Smooth muscle cell of the brain vasculature (primary cell): ENCODE results near the gene UBE2D3.
"Not testable (repeated sequence)": the region's sequence is repeated elsewhere in the genome, so short reads cannot be mapped to it uniquely, and the experiment has no call there.

Source experiments
- DNase-seq: peaks from one replicate; pipeline ENCODE4 v3.0.0-alpha.2; 2012; ENCODE audit warnings: low read depth, low spot score

UBE2D3 gene

DNA sequence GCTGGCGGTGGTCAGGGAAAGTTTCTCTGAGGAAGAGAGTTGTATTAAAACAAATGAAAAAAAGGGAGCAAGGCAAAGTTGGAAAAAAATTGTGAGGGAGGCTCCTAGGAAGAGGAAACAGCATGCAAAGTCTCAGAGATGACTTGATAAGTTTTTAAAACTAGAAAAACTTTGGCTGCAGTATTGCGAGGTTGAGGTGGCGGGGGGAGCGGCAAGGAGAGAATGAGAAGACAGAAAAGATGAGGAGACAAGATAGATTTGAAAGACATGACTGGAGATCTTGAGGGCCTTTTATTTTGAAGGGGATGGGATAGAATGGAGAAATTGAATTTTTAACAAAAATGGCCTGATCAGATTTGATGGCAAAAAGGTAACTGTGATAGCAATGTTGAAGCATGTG, 4.8 kb upstream of the UBE2D3 start:
- no peak for DNase-seq

DNA sequence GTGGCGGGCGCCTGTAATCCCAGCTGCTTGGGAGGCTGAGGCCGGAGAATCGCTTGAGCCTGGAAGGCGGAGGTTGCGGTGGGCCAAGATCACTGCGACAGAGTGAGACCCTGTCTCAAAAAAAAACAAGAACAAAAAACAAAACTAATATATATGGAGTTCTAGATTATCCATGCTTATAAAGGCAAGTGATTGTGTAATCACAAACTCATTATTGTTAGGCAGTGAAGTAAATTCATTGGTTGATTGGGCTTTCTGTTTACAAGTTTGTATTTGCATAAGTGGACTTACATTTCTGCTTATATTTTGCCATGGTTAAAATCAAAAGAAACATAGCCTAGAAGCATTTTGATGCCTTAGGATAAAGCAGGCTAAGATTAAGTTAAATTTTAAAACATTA, 2.5 kb upstream of the UBE2D3 start:
- no peak for DNase-seq

DNA sequence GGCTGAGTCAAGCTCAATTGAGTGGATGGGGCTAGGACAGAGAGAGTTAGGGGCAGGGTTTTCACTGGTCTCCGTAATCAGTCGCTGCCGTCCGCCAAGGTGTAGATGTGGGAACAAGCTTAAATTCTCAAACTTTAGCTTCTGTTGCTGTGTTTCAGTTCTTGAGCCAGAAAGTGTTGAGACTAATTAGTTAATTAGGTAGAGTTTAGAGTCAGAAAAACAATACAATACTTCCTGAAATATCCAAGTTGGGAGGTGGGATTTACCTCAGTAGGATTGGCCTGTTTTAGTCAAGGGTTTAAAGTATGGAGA, 1.1 kb upstream of the UBE2D3 start:
- no peak for DNase-seq

DNA sequence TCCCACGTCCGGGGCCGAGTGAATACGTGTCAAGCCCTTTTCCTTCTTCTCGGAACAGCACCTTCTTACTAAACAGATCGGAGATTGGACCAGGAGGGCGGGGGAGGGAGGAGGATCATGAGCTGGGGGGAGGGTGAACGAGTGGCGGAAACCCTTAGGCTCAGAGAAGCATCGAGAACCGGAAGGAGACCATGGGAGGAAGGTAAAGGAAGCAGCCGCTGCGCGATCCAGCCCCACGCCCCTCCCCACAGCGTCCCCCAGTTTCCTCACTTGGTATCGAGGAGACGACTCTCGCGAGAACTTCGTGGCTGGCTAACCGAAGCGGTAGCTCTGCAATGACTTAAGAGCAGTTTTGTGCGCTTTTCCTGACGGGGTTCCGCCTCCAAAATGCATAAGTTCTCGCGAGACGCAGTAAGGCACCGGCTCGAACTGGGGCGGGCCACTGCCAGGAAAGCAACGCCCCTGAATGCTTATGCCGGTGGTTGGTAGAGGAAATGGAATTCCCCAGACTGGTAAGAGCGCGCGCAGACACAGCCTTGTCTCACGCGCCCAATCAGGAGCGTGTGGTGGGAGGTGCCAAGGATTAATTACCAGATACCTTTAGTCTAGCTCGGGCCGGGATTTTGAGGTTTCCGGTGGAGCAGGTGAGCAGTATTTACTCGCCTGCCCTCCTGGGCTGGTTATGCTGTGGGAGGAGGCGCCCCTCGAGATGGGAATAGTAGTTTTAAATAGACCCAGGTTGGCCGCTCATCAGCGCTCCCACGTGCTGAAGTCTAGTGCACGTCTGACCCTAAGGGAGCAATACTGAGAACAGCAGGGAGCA, 534 bp upstream of the UBE2D3 start:
- peak; percentile 100 for DNase-seq

DNA sequence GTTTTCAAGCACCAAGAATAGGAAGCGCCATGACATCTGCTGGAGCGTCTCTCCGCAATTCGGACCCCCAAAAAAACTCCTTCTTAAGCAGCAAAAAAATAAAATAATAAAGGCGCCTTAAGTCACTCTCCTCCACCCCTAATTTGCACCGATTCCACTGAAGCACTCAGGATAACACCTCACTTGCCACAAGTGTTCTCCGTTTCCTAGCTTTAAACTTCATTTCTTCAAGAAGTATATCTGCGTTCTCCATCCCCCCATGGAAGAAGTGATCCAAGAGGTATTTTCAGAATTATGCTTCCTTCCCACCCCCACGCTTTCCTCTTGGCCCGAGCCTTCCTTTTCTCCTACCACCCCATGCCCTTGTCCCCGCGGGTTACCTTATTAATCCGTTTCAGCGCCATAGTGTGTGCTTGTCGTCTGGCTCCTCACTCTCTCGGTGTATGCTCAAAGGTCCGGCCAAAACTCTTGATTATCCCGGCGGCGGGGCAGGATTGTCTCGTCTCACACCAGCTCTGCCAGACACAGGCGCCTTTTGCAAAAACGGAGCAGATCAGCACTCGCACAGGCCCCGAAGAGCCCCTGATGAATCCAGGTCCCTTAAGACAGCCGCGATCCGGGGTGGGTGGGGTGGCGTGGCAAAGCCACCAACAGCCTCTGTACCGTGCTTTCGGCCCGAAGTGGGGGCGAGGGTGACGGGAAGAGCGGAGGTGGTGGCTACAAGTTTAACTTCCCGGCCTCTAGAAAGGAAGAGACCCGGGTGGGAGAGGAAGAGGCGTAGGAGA, 1.1 kb downstream of the UBE2D3 start:
- DNase-seq: no peak

DNA sequence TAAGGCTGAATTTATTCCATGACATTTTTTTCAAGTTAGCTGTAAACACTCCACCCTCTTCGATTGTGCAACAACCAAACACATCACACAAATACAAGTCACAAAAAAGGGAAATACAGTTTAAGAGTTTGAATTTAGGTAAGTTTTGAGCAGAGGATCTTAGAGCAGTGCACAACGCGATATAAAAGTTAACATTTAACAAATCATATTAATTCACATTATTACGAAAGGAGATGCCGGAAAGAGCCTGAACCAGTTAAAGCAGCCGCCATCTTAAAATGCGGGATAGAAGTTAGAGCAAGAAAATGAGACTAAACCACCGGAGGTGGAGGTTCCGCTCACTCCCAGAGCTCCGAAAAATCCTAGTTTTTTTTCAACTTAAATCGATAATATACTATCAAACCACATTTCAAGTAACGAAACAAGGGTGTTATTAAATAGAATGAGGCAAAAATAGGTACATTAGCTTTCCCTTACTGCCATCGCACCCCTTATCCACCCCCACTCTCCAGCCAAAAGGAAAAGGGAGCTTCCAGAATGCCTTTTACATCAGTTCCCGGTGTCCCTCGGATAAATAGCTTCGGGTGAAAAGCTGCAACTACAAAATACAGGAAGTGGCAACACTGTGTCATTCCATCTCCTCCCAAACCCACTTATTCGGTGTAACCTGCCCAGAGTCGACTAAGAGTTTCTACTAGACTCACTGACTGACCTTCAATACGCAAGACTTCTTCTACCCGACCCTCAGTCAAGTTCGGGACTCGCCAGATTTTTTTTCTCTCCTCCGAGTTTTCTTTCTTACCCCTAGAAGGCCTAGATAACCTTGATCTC, 1.9 kb downstream of the UBE2D3 start:
- DNase-seq: no peak

DNA sequence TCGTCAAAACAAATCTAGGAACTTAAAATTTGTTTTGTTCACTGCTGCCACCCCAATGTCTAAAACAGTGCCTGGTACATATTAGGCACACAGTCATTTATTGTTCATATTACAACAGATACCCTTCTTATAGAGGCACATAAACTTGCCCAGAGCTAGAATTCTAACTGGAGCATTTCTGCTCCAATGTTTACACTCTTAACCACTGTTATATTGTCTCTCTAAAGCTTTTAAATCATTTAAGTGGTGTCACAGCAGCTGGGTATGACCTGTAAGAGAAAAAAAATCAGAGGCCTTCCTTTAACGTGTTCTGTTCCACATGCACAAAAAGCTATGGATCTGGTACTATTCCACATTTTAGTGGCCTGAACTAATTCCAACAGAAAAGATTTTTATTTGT, 3.0 kb downstream of the UBE2D3 start:
- DNase-seq: no peak

DNA sequence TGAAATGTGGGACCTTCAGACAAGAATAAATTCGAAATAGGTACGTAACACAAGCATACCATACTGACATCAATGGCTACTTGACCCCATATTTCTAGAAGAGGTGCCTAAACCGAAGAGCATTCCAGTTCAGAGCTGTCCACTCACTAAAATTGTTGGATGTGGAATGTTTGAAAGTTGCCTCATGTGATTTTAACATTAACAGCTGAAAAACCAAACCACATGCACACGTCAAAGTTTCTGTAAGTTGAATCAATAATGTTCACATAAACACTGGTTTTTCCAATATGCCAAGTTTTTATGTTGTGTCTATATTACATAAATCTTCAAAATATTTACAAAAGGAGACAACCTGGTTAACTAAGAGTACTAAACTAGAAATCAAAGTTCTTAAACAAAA, 3.5 kb downstream of the UBE2D3 start:
- no peak for DNase-seq

DNA sequence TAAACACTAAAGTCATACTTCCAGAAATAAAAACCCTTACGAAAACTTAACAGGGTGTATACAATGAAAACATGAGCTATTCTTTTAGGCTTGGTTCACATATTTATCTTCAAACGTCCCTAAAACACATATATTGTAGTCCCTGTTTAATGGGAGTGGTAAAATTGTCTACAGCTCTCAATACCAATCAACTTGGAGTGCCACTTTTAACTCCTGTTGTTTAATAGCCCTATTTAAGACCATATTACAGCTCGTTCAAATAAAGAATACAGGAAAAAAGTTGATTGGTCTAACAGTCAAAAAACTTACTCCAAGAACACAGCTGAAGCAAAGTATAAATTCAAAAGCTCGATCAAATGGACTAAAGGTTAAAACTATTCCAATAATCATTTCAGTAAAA, 3.9 kb downstream of the UBE2D3 start:
- DNase-seq: no peak

DNA sequence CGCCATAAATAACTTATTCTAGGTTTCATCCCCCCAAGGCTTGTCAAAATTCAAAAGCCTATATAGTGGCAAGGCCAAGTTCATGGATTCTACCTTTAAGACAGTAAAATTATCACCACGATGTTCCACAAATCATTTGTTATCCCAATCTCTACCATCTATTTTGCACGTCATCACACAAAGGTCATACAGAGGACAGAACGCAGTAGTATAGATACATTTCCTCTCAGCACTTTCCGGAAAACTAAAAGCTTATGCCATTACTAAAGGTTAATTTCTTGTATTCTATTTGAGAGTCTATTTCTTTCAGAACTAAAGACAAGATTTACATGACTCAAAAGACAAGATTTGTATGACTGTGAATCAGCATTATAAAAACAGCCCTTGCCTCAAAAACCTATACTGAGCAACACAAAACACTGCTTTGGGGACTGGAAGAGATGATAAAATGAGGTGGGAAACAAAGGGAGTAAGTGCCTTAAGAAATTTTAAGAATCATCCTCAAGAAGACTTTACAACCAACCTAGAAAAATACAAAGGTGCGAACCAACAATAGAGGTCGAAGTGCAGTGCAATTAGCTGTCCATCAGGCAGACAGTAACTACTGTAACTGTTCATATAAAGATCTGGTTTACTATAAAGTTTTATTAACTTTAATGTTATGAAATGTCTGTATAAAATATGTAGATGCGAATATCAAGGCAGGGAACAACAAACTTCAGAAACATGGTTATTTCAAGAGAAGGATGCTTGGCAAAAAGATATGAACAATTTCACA, 7.6 kb downstream of the UBE2D3 start:
- no peak for DNase-seq

DNA sequence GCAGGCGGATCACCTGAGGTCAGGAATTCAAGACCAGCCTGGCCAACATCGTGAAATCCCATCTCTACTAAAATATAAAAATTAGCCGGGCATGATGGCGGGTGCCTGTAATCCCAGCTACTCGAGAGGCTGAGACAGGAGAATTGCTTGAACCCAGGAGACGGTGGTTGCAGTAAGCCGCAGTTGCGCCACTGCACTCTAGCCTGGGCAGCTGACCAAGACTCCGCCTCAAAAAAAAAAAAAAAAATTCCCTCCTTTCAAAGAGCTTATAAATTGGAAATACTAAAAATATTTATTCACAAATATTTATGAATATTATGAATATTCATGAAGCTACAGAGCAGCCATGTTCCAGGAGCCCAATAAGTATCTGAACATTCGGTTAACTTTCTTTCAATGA, 8.3 kb downstream of the UBE2D3 start:
- DNase-seq: not testable (repeated sequence)

DNA sequence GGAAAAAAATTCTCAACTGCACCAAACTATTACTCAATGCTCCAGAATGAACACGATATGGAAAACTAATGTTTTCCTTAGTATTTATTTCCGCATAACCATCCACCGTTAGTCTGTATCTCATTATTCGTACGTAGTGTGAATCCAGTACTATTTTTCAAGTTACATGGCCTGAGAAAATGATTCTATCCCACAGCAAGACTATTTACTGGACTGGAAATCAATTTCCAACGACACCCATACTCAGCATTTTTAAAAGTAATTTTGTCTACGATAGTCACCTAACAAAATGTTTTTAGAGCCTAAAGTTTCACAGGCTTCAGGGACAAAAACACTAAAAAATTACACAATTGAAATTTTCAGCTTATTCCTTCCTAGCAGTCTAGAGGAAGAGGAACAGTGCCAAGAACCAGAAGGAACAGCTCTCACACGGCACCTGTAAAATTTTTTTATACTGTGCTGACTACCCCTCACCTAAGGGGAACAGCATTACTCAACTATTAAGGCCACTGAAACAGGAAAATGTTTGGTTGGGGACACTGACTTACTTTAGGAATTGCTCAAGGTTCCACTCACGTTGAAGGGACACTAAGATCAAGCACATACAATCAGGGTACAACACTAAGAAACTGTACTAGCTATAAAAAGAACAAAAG, 9.6 kb downstream of the UBE2D3 start:
- no peak for DNase-seq

DNA sequence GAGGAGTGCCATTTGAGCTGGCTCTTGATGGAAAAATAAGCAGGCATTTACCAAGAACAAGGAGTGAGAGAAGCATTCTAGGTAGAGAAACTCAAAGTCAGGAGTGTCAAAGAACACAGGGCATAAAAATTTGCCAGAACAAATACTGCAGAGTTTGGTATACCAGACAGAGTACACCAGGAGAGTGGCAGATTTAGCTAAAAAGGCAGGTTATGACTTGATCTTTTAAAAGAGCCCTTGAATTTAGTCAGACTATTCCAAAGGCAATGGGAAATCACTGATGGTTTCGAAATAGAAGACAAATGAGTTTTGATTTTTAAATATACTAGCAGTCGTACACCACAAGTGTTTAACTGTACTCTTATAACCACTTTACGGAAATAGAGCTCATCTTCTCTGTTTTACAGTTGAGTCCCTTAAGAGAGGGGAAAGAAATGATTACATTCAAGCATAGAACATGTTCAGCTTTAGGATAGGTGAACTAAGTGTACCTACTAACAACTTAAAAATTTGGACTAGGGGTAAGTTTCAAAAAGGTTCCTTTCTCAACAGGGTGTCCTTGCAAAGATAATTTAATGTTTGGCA, 10.2 kb downstream of the UBE2D3 start:
- no peak for DNase-seq

DNA sequence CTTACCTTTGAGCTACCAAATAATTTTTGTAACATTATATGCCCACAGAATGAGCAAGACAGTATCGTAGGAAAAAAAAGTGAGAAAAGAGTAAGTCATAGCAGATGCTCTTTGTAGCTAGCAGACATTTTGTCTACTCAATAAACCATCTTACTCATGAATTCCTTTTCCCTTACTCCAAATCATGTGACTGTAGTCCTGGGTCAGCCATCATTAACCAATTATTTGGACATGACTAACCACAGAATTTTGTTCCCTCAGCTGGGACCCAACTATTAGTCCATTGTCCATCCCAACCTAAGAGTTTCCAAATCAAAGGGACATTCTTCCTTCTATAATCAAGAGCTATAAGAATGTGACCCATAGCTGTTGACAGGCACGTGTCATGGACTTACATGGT, 11.4 kb downstream of the UBE2D3 start:
- no peak for DNase-seq

DNA sequence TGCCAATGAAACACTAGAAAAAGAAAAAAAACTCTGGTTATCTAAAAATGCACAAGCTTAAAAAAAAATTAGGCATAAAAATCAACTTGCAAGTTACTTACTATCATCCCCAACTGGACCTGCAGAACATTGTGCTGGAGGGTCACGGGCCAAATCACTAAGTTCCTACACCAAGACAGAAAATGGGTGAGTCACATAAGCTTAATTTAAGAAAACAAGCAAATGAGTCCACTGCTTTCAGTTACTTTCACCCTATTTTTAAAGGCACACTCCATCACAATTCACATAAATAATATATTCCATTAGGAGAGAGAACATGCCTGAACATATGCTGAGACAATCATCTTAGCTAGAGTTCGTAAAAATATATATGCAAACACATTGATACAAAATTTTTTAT, 17.7 kb downstream of the UBE2D3 start:
- no peak for DNase-seq

DNA sequence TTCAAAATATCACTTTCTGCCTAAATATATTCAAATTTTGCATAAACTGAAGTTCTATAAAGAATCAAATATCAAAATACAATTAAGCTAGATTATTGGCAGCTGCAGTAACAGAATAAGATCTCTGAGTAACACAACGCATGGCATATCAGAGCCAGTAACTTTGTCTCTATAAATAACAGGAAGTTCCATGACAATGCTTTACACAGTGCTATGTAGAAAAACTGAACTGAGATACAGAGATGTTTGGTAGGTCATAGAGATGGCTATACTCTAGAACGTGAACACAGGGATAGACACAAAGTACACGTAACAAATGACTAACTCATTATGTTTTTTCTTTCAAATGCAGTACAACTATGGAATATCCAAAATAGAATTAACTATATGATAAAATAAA, 18.2 kb downstream of the UBE2D3 start:
- DNase-seq: no peak

DNA sequence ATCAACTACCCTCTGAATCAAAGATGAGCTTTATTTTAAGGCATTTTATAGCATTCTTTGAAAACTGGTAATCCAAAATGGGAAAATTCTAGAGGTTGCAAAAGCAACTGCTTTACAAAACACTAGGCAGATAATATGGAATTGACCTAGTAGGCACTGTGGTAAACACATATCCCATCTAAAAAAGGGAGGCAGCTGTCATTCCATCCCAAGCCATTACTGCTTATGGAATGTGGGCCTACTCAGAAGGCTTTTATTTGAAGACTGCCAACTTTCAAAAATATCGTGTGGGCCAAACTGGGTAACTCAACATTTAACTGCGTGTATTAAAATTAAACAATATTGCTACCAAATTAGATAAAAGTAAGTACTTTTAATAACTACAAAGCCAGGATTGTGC, 19.3 kb downstream of the UBE2D3 start:
- no peak for DNase-seq

DNA sequence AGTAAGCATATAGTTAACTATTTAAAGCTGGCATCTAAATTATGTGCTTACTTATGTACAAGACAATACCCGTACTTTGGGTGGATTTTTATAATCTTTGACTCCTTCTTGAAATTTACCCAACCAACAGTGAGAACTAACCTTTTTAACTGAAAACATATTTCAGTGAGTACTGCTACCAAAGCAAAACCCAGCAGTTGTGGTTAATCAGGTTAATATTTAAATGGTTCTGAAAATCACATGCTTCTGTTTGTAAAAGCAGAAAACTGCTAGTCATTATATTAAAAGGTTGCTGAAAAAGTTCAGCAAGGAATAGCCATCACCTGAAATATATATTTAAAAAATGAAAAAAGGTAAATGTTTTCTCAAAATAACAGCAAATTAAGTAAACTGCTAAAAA, 20.0 kb downstream of the UBE2D3 start:
- no peak for DNase-seq

DNA sequence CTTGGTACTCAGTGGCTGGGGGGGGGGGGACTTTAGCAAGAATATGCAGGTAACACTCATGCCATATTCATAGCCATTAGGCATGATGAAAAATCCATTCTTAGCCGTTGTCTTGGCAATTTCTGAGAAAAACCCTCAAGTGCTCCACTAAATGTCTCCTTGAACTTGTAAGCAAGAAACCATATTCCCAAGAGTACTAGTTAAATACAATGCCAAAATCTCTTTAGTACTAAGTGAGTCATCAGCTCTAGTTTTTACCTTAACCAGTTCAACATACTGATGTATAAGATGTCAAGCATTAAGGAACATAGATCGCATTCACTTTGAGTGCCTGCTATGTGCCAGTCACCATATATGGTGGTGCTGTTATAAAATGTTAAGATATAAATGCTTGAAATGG, 27.5 kb downstream of the UBE2D3 start:
- DNase-seq: no peak

DNA sequence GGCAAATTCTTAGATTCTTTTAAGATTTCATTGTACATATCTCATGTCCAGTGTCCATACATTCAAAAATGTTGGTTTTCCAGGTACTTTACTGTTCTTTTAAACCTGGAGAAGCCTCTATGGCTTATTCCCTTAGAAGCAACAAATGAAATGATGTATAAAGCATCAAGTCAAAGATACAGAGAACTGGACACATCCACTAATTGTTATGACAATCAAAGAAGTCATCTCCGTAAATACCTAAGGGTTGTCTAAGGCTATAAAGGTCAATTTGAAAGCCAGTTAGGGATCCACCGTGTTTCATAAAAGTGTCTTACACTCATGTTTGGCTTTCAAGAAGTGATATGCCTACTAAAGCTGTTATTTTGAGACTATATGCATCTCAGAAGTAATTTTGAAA, 32.4 kb downstream of the UBE2D3 start:
- no peak for DNase-seq
